Measurements from ENCODE around the gene CLIC2.

CLIC2 gene

DNA sequence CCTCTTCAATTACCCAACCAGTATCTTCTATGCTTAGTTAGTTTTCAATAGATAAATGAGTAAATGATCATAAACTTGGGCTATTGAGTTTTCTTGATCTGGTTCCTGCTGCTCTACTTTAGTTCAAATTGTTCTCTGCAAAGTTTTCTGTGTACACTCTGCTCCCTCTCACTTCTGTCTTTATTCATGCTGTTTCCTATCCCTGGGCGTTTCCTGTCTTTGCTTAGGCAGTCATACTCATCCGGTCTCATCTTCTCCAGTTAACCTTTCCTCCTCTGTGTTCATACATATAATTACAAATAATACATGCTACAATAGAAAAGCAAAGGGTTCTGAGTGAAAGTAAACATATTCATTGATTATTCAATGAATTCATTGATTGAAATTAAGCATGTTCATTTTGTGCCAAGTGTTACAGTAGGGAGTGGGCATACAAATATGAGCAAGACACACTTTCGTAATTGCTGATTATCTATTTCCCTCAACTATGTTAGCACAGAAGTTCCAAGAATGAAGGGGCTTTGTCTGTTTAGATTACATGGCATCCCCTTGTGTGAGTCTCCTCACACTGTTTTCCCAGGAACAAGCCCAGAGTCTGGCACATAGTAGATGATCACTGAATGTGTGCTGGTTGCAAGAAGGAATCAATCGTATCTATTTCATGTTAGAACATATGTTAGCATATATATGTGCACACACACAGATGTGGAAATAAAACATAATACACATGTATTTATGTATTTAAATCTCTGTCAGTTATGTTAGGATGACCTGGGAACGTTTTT, 71.3 kb downstream of the CLIC2 start:
- DNase-seq = no peak

- DNase-seq = no peak
Observed at GRCh38 chrX:155259752-155260151, 74.7 kb downstream of the CLIC2 start.

GRCh38 chrX:155251391-155251790, 83.0 kb downstream of the CLIC2 start:
- no peak for DNase-seq

DNA sequence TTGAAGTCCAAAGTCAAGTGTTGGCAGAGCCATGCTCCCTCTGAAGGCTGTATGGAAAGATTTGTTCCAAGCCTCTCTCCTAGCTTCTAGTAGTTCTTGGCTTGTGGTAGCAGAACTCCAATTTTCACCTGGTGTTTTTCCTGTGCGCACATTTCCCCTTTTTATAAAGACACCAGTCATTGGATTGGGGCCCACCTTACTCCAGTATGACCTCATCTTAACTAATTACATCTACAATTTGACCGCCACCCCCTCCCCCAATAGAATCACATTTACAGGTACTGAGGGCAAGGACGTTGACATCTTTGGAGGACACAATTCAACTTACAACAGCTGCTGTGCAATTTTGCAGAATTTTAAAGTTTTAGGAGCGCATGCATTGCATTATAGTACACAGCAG, 86.9 kb downstream of the CLIC2 start:
- DNase-seq = no peak

DNA sequence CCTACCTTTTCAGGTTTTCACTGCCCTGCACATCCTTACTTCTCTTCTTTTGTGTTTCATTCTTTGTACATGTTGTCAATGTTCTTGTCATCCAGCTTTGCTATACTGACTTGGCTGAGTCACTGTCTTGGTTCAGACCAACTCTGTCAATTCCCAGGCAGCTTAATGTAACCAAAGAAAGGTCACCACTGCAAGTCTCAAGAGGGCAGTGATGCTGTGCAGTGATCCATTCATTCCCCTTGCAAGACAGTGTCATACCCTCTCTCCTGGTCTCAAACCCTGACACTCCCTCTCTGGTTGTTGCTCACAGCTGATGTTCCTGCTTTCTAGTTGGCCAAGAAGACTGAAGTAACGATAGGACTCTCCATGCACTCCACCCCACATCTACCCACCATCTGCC, 87.7 kb downstream of the CLIC2 start:
- DNase-seq = no peak

DNA sequence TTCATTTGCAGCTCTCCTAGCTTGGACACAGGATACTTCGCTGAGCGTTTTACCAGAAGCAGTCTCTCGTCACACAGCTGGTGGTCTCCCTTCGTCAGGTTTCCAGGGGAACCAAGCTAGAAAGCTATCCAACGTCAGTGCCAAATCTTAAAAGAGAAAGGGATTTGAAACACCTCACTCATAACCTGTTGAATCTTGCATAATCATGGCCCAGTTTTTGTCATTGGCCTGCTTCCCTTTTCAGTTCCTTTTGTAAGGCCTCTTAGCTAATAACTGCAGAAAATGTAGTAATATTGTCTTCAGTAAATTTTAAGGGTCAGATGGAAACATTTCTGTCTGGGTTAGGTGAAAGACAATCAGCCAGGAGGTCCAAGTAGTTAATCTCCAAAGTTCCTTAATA, 92.1 kb downstream of the CLIC2 start:
- DNase-seq = no peak

GRCh38 chrX:155237719-155238118, 96.7 kb downstream of the CLIC2 start:
- no peak for DNase-seq

GRCh38 chrX:155235891-155236290, 98.5 kb downstream of the CLIC2 start:
- no peak for DNase-seq

DNA sequence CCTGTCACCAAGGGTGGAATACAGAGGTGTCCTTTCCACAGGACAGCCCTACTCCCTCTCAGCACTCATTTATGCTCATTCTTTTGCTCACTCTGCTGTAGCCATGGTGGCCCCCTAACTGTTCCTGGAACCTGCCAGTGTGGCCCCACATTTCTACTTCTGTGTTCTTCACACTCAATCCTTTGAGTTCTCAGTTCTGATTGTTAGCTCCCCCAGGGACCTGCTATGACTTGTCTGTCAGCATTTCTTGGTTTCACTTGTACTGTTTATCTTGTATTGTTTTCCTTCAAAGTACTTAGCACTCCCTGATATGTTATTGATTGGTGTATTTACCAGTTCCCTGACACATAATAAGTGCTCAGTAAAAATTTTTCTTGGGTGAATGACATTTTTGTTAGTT, 103.3 kb downstream of the CLIC2 start:
- DNase-seq = no peak

All from NCI-H2029 treated with DMSO at 0.1 percent for 48 hours (cell line).